Panc1 (cell line): Measurements from ENCODE around the gene PLD2. TPM values are rescaled to one million over a fixed set of nuclear protein-coding genes. Genes with fewer than 3 reads are reported as not detected.
A peak's percentile ranks its signal among the peaks of the same experiment; 100 is the strongest.

ENCODE experiments used
- ATAC-seq: fragments of 200-7000 bp; cut with Tn5 transposase; 2 replicates; pipeline ENCODE4 v1.9.1; 2020; ENCODE audit warnings: mild to moderate bottlenecking, moderate library complexity
- BruUV-seq: library from RNA; stranded (reverse); fragments of 400-500 nt; replicated peaks from 2 replicates; lab custom pipeline; 2021; lab: Mats Ljungman, UMichigan
- CTCF ChIA-PET: fragments of 300-600 bp; sonication (Branson Sonifier 250); formaldehyde crosslinking; loops from one replicate; lab custom pipeline; 2022; ENCODE audit warnings: antibody characterized with exemption; lab: Charles Lee
- POLR2A ChIA-PET: fragments of 300-600 bp; sonication (Branson Sonifier 250); formaldehyde crosslinking; loops from one replicate; lab custom pipeline; 2022; ENCODE audit warnings: antibody characterized with exemption; lab: Charles Lee
- DNase-seq: peaks from one replicate; pipeline ENCODE4 v3.0.0-alpha.2; 2010; ENCODE audit warnings: low read depth, low spot score
- H3K27ac ChIP-seq: 2 replicates; pipeline ENCODE4 v1.5.1; 2011; ENCODE audit warnings: mild to moderate bottlenecking, low read length, inconsistent platforms
- H3K27me3 ChIP-seq: fragments of 200-500 bp; sonication (Bioruptor generic); 2 replicates; pipeline ENCODE4 v1.6.0; 2014; ENCODE audit warnings: low read length, inconsistent platforms; ENCODE audit not compliant: control insufficient read depth, insufficient read depth
- H3K36me3 ChIP-seq: fragments of 200-500 bp; sonication (Bioruptor generic); 2 replicates; pipeline ENCODE4 v1.5.1; 2014; ENCODE audit warnings: inconsistent platforms, mild to moderate bottlenecking, low read length, moderate library complexity; ENCODE audit not compliant: control insufficient read depth, insufficient read depth
- H3K4me1 ChIP-seq: 2 replicates; pipeline ENCODE4 v1.5.1; 2011; ENCODE audit warnings: inconsistent platforms, mild to moderate bottlenecking, low read length, moderate library complexity; ENCODE audit not compliant: control insufficient read depth, insufficient read depth
- H3K4me3 ChIP-seq, 2 experiments: 2 replicates each; pipeline ENCODE4 v1.5.1; 2011 to 2012; ENCODE audit warnings: low read depth in 2 of 2, low read length in 2 of 2, mild to moderate bottlenecking in 2 of 2, inconsistent platforms in 1 of 2, moderate library complexity in 1 of 2
- H3K9me3 ChIP-seq: fragments of 200-500 bp; sonication (Bioruptor generic); 2 replicates; pipeline ENCODE4 v1.5.1; 2014; ENCODE audit warnings: low read depth, mild to moderate bottlenecking, inconsistent platforms, low read length, moderate library complexity; ENCODE audit not compliant: control insufficient read depth, insufficient read depth
- CTCF ChIP-seq: fragments of 450-650 bp; IDR thresholded peaks from 2 replicates; pipeline ENCODE4 v1.5.1; 2017; ENCODE audit warnings: mild to moderate bottlenecking
- POLR2AphosphoS5 ChIP-seq: IDR thresholded peaks from 2 replicates; pipeline ENCODE4 v1.6.1; 2012; ENCODE audit warnings: mild to moderate bottlenecking, low read depth, low read length, moderate library complexity
- REST ChIP-seq, 2 experiments: IDR thresholded peaks; 2 replicates each; pipeline ENCODE4 v1.6.1; 2011 to 2012; ENCODE audit warnings: low read depth in 2 of 2, control low read depth in 1 of 2, low read length in 1 of 2, mild to moderate bottlenecking in 1 of 2, moderate library complexity in 1 of 2; ENCODE audit not compliant: insufficient read depth in 1 of 2
- SIN3A ChIP-seq: IDR thresholded peaks from 2 replicates; pipeline ENCODE4 v1.6.1; 2012; ENCODE audit warnings: low read depth, mild to moderate bottlenecking, low read length, moderate library complexity, borderline replicate concordance; ENCODE audit not compliant: insufficient read depth
- TCF7L2 ChIP-seq: IDR thresholded peaks from 2 replicates; pipeline ENCODE4 v1.6.1; 2011; ENCODE audit warnings: mild to moderate bottlenecking, low read depth, low read length, inconsistent platforms
- in situ Hi-C: cut with HindIII; loops from 2 replicates; pipeline ENCODE4 v1.10.0; 2016; ENCODE audit warnings: low sequenced_read_pairs, low pct_unique_long_range_greater_than_20kb
- intact Hi-C: fragments of 100-400 bp; cut with micrococcal nuclease; formaldehyde crosslinking; loops from one replicate; pipeline ENCODE4 v1.10.0; 2022; ENCODE audit not compliant: unreplicated experiment
- total RNA-seq: library from RNA; stranded (reverse); gene quantifications from one replicate; pipeline ENCODE4 v1.2.1, GENCODE V29; 2021; ENCODE audit not compliant: unreplicated experiment

Gene PLD2
- total RNA-seq, 1 experiment from 2014 or later, result 40.2 TPM

GRCh38 chr17:4833941-4834680 lies 27.2 kb downstream of the PLD2 start:
- no peaks in the 10 kb centered on the region for H3K27me3 ChIP-seq
- DNase-seq (no peak), ATAC-seq (peak; percentile 44; the same call in 1 of the 2 replicates)
- intact Hi-C loops (no loop called here), in situ Hi-C loops (no loop called here)
- TF ChIP-seq POLR2AphosphoS5, result no peak
- TF ChIP-seq CTCF, result no peak
- no peak for TF ChIP-seq REST (IDR thresholded peaks at IDR 0.05; ENCODE audit: insufficient read depth in 1 of 2, low read depth in 2 of 2, low read length in 1 of 2)
- no peak for TF ChIP-seq SIN3A
- TF ChIP-seq TCF7L2, result no peak
- CTCF ChIA-PET, result no interaction called here
- H3K4me1 ChIP-seq, result peaks cover 9% of the 10 kb centered on the region
- POLR2A ChIA-PET, result no interaction called here
- no peaks in the 10 kb centered on the region for H3K9me3 ChIP-seq
- H3K4me3 ChIP-seq, result peak overlapping the region; percentile 73 to 86
- H3K27ac ChIP-seq, result peak overlapping the region; percentile 75
- TSS peak; percentile 79 for BruUV-seq
- no peaks in the 10 kb centered on the region for H3K36me3 ChIP-seq

- intact Hi-C loops, result no loop called here
- no peak for DNase-seq
- H3K27me3 ChIP-seq, result no peaks in the 10 kb centered on the region
- no peaks in the 10 kb centered on the region for H3K36me3 ChIP-seq
- POLR2A ChIA-PET, result no interaction called here
- CTCF ChIA-PET, result no interaction called here
- TF ChIP-seq POLR2AphosphoS5 (no peak), SIN3A (no peak), CTCF (no peak), TCF7L2 (no peak), REST (IDR thresholded peaks at IDR 0.05; ENCODE audit: insufficient read depth in 1 of 2, low read depth in 2 of 2, low read length in 1 of 2) (no peak)
- peak overlapping the region; percentile 73 to 86 for H3K4me3 ChIP-seq
- peak overlapping the region; percentile 75 for H3K27ac ChIP-seq
- no TSS peak for BruUV-seq
- H3K4me1 ChIP-seq, result peaks cover 9% of the 10 kb centered on the region
- no peak for ATAC-seq
- H3K9me3 ChIP-seq, result no peaks in the 10 kb centered on the region
- in situ Hi-C loops, result no loop called here
Measured at GRCh38 chr17:4834681-4835020, 27.7 kb downstream of the PLD2 start.
